Endothelial cell of hepatic sinusoid (primary cell): Measurements from ENCODE around the gene BOK.
"Not testable (repeated sequence)": the region's sequence is repeated elsewhere in the genome, so short reads cannot be mapped to it uniquely, and the experiment has no call there.

Experiments
- in situ Hi-C: cut with HindIII; loops from 2 replicates; pipeline ENCODE4 v1.10.0; 2017; ENCODE audit warnings: low sequenced_read_pairs

The BOK gene

GRCh38 chr2:241555711-241556110 is 2.8 kb upstream of the BOK start:
- in situ Hi-C loops = loop anchor here (5.0 kb wide), 1 partner anchor 43 kb away; no protein-coding TSS in a partner anchor

GRCh38 chr2:241556746-241557145 is 1.8 kb upstream of the BOK start:
- in situ Hi-C loops = loop anchor here (5.0 kb wide), 1 partner anchor 44 kb away; no protein-coding TSS in a partner anchor

- in situ Hi-C loops = loop anchor here (5.0 kb wide), 1 partner anchor 47 kb away; no protein-coding TSS in a partner anchor
Observed at GRCh38 chr2:241559323-241560161, 997 bp downstream of the BOK start.

GRCh38 chr2:241560162-241560882 is 1.8 kb downstream of the BOK start:
- in situ Hi-C loops = no loop called here

- in situ Hi-C loops = no loop called here
Observed at GRCh38 chr2:241560883-241561474, 2.4 kb downstream of the BOK start.

GRCh38 chr2:241561832-241562231 is 3.3 kb downstream of the BOK start:
- in situ Hi-C loops = no loop called here

GRCh38 chr2:241562269-241562891 is 3.8 kb downstream of the BOK start:
- in situ Hi-C loops = no loop called here

GRCh38 chr2:241563031-241563507 is 4.5 kb downstream of the BOK start:
- in situ Hi-C loops = no loop called here

GRCh38 chr2:241563571-241563980 is 5.0 kb downstream of the BOK start:
- in situ Hi-C loops = no loop called here

- in situ Hi-C loops = no loop called here
Observed at GRCh38 chr2:241563981-241564595, 5.5 kb downstream of the BOK start.

GRCh38 chr2:241564596-241565410 is 6.3 kb downstream of the BOK start:
- in situ Hi-C loops = no loop called here

- in situ Hi-C loops = no loop called here
Observed at GRCh38 chr2:241565411-241565810, 6.9 kb downstream of the BOK start.

GRCh38 chr2:241566021-241566420 is 7.5 kb downstream of the BOK start:
- in situ Hi-C loops = not testable (repeated sequence)

- in situ Hi-C loops = no loop called here
Observed at GRCh38 chr2:241566468-241566867, 7.9 kb downstream of the BOK start.

- in situ Hi-C loops = not testable (repeated sequence)
Observed at GRCh38 chr2:241567266-241567665, 8.7 kb downstream of the BOK start.

- in situ Hi-C loops = no loop called here
Observed at GRCh38 chr2:241567776-241568175, 9.2 kb downstream of the BOK start.

- in situ Hi-C loops = no loop called here
Observed at GRCh38 chr2:241568726-241569125, 10.2 kb downstream of the BOK start.

- in situ Hi-C loops = no loop called here
Observed at GRCh38 chr2:241569831-241570281, 11.3 kb downstream of the BOK start.

GRCh38 chr2:241570961-241571581 is 12.5 kb downstream of the BOK start:
- in situ Hi-C loops = no loop called here
